Psoas muscle (tissue), 8 donors: ENCODE data around the gene CCDC188. TPM values are rescaled to one million over a fixed set of nuclear protein-coding genes. Genes with fewer than 3 reads are reported as not detected.
A peak's percentile ranks its signal among the peaks of the same experiment; 100 is the strongest.

ENCODE experiments used
- ATAC-seq, 4 donors: fragments of 200-7000 bp; cut with Tn5 transposase; one replicate each; pipeline ENCODE4 v1.9.1; 2020; ENCODE audit warnings: moderate library complexity in 3 of 4, mild to moderate bottlenecking in 2 of 4
- DNase-seq, 2 donors: peaks; one replicate each; pipeline ENCODE4 v3.0.0-alpha.2; 2020
- H3K27ac ChIP-seq: fragments of 200-600 bp; one replicate; pipeline ENCODE4 v1.8.0; 2022
- H3K27me3 ChIP-seq, 3 donors: fragments of 200-600 bp in 1 of 3; one replicate each; pipeline versions ENCODE4 v1.6.1 to v1.8.0; 2013 to 2022; ENCODE audit warnings: low read length in 2 of 3, mild to moderate bottlenecking in 2 of 3, moderate library complexity in 1 of 3; ENCODE audit not compliant: insufficient read depth in 3 of 3
- H3K36me3 ChIP-seq, 2 donors: fragments of 200-600 bp in 1 of 2; one replicate each; pipeline versions ENCODE4 v1.6.1 to v1.8.0; 2013 to 2022; ENCODE audit warnings: low read depth in 1 of 2, mild to moderate bottlenecking in 1 of 2, moderate library complexity in 1 of 2; ENCODE audit not compliant: insufficient read depth in 1 of 2
- H3K4me1 ChIP-seq: fragments of 200-600 bp; one replicate; pipeline ENCODE4 v1.8.0; 2022
- H3K4me3 ChIP-seq: fragments of 200-600 bp; one replicate; pipeline ENCODE4 v1.8.0; 2022; ENCODE audit warnings: mild to moderate bottlenecking
- H3K9me3 ChIP-seq: fragments of 200-600 bp; one replicate; pipeline ENCODE4 v1.8.0; 2022
- WGBS, 3 donors: extraction: QIAGEN DNeasy Blood & Tissue Kit; methylation state at CpG; one replicate each; pipeline versions ENCODE4 v1.1.6 to v1.1.7; 2013; 5-methylcytosine and 5-hydroxymethylcytosine counted together
- intact Hi-C, 2 donors: fragments of 100-400 bp; cut with DNase I; formaldehyde crosslinking; loops; one replicate each; pipeline versions ENCODE4 v1.11.0 to v1.14.2; 2022
- polyA plus RNA-seq, 3 donors: library from polyadenylated mRNA; stranded (reverse); fragments of 200-250 nt; gene quantifications; one replicate each; pipeline ENCODE4 v1.2.3, GENCODE V29; 2013
- total RNA-seq, 4 donors: library from RNA; stranded (reverse); fragmentation: NEBNext Ultra II Directional in 2 of 4; extraction: Animal tissue kit (Norgen Biotek cat#: 25700) in 2 of 4; gene quantifications; one replicate each; pipeline versions ENCODE4 v1.2.1 to v1.2.4, GENCODE V29; 2021 to 2023
- TF ChIP-seq, protein P1 (sequence below): fragments of 200-600 bp; IDR thresholded peaks from one replicate; pipeline ENCODE4 v1.8.0; 2022; ENCODE audit warnings: antibody characterized with exemption
- donor health status: healthy with polysubstance abuse.
- donor health status: DM: no; HTN: no; CAD: no; lungs with moderate emphysema.
- donor health status: Bipolar disorder and iron deficiency.
- donor health status: healthy.
- donor health status: DM: yes; HTN: yes; CAD: no.
- donor health status: DM: no; HTN: no; CAD: no.
- donor health status: DM: no; HTN: no; CAD: no.
- donor health status: DM: yes; HTN: yes; CAD: no.

The CCDC188 gene
- total and polyA plus RNA-seq, 7 donors: 0.09 to 0.38 (median 0.17) TPM; not detected in 2

DNA sequence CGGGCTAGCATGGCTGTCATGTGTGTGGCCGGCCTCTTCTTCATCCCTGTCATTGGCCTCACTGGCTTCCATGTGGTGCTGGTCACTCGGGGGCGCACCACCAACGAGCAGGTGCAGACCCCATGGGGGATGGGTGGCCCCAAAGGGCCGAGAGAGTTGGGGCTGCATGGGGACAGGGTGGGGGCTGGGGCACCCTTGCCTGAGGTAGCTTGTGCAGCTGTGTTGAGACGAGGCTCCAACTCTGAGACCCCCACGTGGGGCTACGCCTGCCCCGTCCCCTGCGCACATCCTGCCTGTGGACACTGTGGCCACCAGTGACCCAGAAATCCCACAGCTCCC, 10.8 kb downstream of the CCDC188 start:
- Histone ChIP-seq H3K27ac (no peak overlapping the region), H3K4me1 (peaks cover 33% of the 10 kb centered on the region), H3K36me3 (peaks cover 0 to 28% of the 10 kb centered on the region in 2 donors), H3K4me3 (no peak overlapping the region), H3K27me3 (no peaks in the 10 kb centered on the region), H3K9me3 (no peaks in the 10 kb centered on the region)
- ATAC-seq (no peak), DNase-seq (no peak)
- TF ChIP-seq, protein P1, sequence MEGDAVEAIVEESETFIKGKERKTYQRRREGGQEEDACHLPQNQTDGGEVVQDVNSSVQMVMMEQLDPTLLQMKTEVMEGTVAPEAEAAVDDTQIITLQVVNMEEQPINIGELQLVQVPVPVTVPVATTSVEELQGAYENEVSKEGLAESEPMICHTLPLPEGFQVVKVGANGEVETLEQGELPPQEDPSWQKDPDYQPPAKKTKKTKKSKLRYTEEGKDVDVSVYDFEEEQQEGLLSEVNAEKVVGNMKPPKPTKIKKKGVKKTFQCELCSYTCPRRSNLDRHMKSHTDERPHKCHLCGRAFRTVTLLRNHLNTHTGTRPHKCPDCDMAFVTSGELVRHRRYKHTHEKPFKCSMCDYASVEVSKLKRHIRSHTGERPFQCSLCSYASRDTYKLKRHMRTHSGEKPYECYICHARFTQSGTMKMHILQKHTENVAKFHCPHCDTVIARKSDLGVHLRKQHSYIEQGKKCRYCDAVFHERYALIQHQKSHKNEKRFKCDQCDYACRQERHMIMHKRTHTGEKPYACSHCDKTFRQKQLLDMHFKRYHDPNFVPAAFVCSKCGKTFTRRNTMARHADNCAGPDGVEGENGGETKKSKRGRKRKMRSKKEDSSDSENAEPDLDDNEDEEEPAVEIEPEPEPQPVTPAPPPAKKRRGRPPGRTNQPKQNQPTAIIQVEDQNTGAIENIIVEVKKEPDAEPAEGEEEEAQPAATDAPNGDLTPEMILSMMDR: no peak
- intact Hi-C loops: no loop called here
- 86 to 90% (median 88%) methylated on average over 11 of the region's 11 CpGs for WGBS, 3 donors

DNA sequence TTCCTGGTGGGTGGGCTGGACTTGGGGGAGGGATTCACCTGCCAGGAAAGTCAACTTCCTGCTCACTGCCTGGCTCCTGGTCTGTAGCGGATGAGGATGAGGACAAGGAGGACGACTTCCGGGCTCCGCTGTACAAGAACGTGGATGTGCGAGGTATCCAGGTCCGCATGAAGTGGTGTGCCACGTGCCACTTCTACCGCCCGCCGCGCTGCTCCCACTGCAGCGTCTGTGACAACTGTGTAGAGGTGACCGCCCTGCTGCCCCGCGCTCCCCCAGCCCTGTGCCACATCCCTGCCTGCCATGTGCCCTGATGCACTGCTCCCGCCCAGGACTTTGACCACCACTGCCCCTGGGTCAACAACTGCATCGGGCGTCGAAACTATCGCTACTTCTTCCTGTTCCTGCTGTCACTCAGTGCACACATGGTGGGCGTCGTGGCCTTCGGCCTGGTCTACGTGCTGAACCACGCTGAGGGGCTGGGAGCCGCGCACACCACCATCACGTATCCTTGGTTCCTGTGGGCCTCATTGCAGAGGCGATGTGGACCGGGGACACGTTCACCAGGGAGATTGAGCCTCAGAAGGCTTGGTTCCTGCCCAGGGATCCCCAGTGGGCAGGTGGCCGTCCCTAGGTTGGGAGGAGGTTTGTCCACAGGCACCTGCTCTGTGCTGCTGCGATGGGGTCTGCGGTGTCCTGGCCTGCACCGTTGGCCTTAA, 11.3 kb downstream of the CCDC188 start:
- H3K4me3 ChIP-seq: no peak overlapping the region
- intact Hi-C loops: no loop called here
- WGBS, 3 donors: 94 to 95% (median 95%) methylated on average over 35 to 36 of the region's 36 CpGs
- no peaks in the 10 kb centered on the region for H3K9me3 ChIP-seq
- peaks cover 38% of the 10 kb centered on the region for H3K4me1 ChIP-seq
- no peak overlapping the region for H3K27ac ChIP-seq
- H3K36me3 ChIP-seq: peaks cover 0 to 28% of the 10 kb centered on the region in 2 donors
- DNase-seq (no peak), ATAC-seq (no peak)
- TF ChIP-seq, protein P1: no peak
- H3K27me3 ChIP-seq: no peaks in the 10 kb centered on the region

DNA sequence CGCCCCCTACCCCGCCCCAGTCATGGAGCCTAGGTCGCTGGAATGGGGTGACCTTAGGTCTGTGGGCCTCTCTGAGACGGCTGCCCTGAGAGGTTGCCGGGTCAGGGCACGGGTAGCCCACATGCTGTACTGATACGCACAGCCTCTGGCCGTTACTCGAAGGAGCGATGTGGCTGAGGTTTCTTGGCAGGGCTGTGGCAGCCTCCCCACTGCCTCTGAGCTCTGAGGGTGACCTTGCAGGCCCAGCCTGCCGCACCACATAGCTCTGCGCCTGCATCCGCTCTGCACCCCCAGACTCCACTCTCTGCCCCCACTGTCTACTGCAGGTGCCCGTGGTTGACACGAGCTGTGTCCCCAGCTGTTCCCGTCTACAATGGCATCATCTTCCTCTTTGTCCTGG, 12.0 kb downstream of the CCDC188 start:
- H3K4me1 ChIP-seq: peaks cover 45% of the 10 kb centered on the region
- no peak for DNase-seq
- intact Hi-C loops: no loop called here
- ATAC-seq: no peak
- WGBS, 3 donors: 77 to 90% (median 80%) methylated on average over 16 of the region's 16 CpGs
- H3K27me3 ChIP-seq: no peaks in the 10 kb centered on the region
- H3K9me3 ChIP-seq: no peaks in the 10 kb centered on the region
- H3K36me3 ChIP-seq: peaks cover 0 to 26% of the 10 kb centered on the region in 2 donors
- no peak overlapping the region for H3K27ac ChIP-seq
- TF ChIP-seq, protein P1: no peak
- H3K4me3 ChIP-seq: no peak overlapping the region

DNA sequence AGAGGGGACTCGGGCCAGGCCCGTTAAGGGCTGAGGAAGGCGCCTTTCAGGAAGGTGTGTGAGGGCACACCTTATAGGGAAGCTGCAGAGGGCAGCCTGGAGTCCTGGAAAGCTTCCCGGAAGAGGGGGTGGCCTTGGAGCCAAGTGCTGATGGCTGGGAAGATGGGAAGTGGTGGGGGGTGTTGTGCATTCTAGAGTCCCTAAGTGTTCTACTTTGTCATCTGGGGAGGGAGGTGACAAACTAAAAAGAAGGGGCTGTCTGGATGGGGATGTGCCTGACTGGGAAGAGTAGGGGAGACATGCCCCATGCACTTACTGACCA, 12.5 kb downstream of the CCDC188 start:
- ATAC-seq (peak in 2 of 4 donors; percentile 28 to 43), DNase-seq (no peak)
- Histone ChIP-seq H3K27ac (peak overlapping the region; percentile 59), H3K36me3 (peaks cover 0 to 21% of the 10 kb centered on the region in 2 donors), H3K4me1 (peaks cover 48% of the 10 kb centered on the region), H3K4me3 (no peak overlapping the region), H3K27me3 (no peaks in the 10 kb centered on the region), H3K9me3 (no peaks in the 10 kb centered on the region)
- TF ChIP-seq, protein P1: no peak
- 31 to 54% (median 35%) methylated on average over 4 of the region's 4 CpGs for WGBS, 3 donors
- intact Hi-C loops: no loop called here
